Activated T-cell treated with anti-CD3 and anti-CD28 coated beads, Interleukin-2, amount 50 U/mL, for 24 hours (primary cell): ENCODE measurements around the gene FZD10.

Experiments
- DNase-seq: peaks from one replicate; pipeline ENCODE4 v3.0.0-alpha.2; 2020
- H3K27ac Mint-ChIP-seq: 2 replicates; pipeline ENCODE4 v1.8.0; 2020; ENCODE audit warnings: mild to moderate bottlenecking, mixed read lengths
- H3K27me3 Mint-ChIP-seq: 2 replicates; pipeline ENCODE4 v1.8.0; 2020; ENCODE audit warnings: mixed read lengths
- H3K36me3 Mint-ChIP-seq: 2 replicates; pipeline ENCODE4 v1.8.0; 2020; ENCODE audit warnings: low read depth, mixed read lengths
- H3K4me1 Mint-ChIP-seq: 2 replicates; pipeline ENCODE4 v1.8.0; 2020; ENCODE audit warnings: low read depth, mixed read lengths
- H3K4me3 Mint-ChIP-seq: 2 replicates; pipeline ENCODE4 v1.8.0; 2020; ENCODE audit warnings: mild to moderate bottlenecking, moderate library complexity, mixed read lengths
- H3K9me3 Mint-ChIP-seq: 2 replicates; pipeline ENCODE4 v1.8.0; 2020; ENCODE audit warnings: mixed read lengths

Gene FZD10

GRCh38 chr12:130194154-130194553 lies 31.9 kb downstream of the FZD10 start:
- H3K4me1 Mint-ChIP-seq = no peaks in the 10 kb centered on the region
- H3K9me3 Mint-ChIP-seq = no peaks in the 10 kb centered on the region
- H3K27ac Mint-ChIP-seq = no peak overlapping the region
- H3K4me3 Mint-ChIP-seq = no peak overlapping the region
- H3K36me3 Mint-ChIP-seq = no peaks in the 10 kb centered on the region
- no peak for DNase-seq
- H3K27me3 Mint-ChIP-seq = peaks cover 4% of the 10 kb centered on the region

GRCh38 chr12:130195369-130195768 lies 33.1 kb downstream of the FZD10 start:
- no peak for DNase-seq
- peaks cover 6% of the 10 kb centered on the region for H3K27me3 Mint-ChIP-seq
- no peak overlapping the region for H3K4me3 Mint-ChIP-seq
- H3K9me3 Mint-ChIP-seq = no peaks in the 10 kb centered on the region
- no peaks in the 10 kb centered on the region for H3K36me3 Mint-ChIP-seq
- no peak overlapping the region for H3K27ac Mint-ChIP-seq
- H3K4me1 Mint-ChIP-seq = no peaks in the 10 kb centered on the region

DNA sequence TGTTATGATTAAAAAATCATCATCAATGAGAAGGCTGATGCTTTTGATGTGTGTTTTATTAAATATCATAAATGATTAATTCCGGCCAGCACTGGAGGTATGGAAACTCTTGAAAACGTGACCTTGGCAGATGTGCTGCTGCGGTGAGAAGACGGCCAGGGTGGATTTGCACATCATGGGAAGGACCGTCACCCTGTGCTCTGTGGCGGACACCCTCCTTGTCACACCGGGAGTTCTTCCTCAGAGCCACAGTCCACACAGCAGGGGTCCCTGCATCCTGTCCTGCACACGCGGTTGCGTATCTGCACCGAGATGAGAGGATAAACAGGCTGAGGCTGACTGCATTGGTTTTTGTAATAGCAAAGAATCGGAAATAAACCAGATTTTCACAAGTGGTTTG lies 33.5 kb downstream of the FZD10 start:
- no peak for DNase-seq
- Mint-ChIP-seq H3K36me3 (no peaks in the 10 kb centered on the region), H3K27me3 (peaks cover 3% of the 10 kb centered on the region), H3K9me3 (no peaks in the 10 kb centered on the region), H3K27ac (no peak overlapping the region), H3K4me1 (no peaks in the 10 kb centered on the region), H3K4me3 (no peak overlapping the region)

DNA sequence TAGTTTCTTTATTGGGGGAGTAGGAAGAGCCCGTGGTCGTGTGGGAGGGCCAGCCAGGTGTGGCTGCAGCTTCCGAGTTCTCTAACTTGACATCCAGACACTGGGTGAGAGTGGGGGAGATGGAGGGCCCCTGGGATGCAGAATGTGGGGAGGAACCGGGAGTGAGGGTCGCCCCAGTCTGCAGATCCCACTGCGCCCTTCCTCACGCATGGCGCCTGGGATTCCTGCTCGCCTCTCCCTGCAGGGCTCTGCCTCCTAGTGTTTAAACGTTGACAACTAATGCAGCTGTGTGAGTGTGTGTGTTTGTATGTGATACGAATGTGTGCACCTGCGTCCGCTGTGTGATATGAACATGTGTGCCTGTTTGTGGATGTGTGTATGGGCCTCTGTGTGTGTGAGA lies 34.6 kb downstream of the FZD10 start:
- no peaks in the 10 kb centered on the region for H3K36me3 Mint-ChIP-seq
- DNase-seq = no peak
- no peaks in the 10 kb centered on the region for H3K9me3 Mint-ChIP-seq
- H3K27ac Mint-ChIP-seq = no peak overlapping the region
- H3K4me3 Mint-ChIP-seq = no peak overlapping the region
- peaks cover 3% of the 10 kb centered on the region for H3K27me3 Mint-ChIP-seq
- H3K4me1 Mint-ChIP-seq = no peaks in the 10 kb centered on the region

DNA sequence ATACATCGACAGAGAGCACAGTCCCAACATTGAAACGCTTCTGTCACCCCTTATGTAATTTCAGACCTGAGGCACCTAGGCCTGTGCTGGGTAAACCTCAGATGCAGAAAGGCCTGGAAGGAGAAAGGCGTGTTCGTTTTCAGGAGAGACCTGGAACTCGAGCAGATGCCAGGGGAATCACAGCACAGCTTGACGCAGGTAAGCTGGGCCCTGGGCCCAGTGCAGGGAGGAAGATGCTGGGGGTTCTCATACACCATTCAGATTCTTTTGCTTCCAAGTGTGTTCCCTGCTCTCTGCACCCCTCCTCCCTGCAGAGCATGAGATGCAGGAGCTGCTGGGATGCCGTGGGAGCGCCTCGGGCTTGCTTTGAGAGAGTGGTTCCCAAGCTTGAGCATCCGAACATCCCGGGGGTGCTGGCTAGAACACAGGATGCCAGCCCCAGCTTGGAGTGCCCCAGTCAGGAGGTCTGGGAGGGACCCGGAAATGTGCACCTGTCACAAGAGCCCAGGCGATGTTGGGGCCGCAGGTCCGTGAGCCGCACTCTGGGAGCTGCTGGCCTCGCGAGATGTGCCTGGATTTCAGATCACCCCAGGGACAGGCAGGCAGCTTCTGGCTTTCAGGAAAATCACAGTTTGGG lies 35.9 kb downstream of the FZD10 start:
- DNase-seq = no peak
- Mint-ChIP-seq H3K36me3 (no peaks in the 10 kb centered on the region), H3K9me3 (no peaks in the 10 kb centered on the region), H3K27me3 (peaks cover 3% of the 10 kb centered on the region), H3K27ac (no peak overlapping the region), H3K4me3 (no peak overlapping the region), H3K4me1 (no peaks in the 10 kb centered on the region)

DNA sequence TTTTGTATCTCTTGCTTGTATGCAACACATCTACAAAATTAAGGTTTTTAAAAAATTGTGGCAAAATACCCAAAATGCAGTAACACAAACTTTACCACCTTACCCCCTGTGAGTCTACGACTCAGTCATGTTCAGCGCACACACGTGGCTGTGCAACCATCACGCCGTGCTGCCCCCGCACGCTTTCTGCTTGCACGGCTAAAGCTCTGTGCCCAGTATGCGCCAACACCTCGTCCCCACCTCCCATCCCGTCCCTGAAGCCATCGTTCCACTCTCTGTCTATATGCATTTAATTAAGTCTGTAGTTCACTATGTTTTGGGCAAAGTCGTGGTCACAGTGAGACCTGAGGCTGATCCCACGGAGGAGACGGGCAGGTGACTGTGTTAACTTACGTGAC lies 36.4 kb downstream of the FZD10 start:
- no peak overlapping the region for H3K27ac Mint-ChIP-seq
- H3K4me3 Mint-ChIP-seq = no peak overlapping the region
- no peaks in the 10 kb centered on the region for H3K36me3 Mint-ChIP-seq
- peaks cover 5% of the 10 kb centered on the region for H3K27me3 Mint-ChIP-seq
- H3K9me3 Mint-ChIP-seq = no peaks in the 10 kb centered on the region
- no peak for DNase-seq
- H3K4me1 Mint-ChIP-seq = no peaks in the 10 kb centered on the region

- Mint-ChIP-seq H3K9me3 (no peaks in the 10 kb centered on the region), H3K36me3 (no peaks in the 10 kb centered on the region), H3K4me1 (no peaks in the 10 kb centered on the region), H3K27me3 (peaks cover 9% of the 10 kb centered on the region), H3K27ac (no peak overlapping the region), H3K4me3 (no peak overlapping the region)
- no peak for DNase-seq
Measured at GRCh38 chr12:130199581-130200390, 37.5 kb downstream of the FZD10 start.

DNA sequence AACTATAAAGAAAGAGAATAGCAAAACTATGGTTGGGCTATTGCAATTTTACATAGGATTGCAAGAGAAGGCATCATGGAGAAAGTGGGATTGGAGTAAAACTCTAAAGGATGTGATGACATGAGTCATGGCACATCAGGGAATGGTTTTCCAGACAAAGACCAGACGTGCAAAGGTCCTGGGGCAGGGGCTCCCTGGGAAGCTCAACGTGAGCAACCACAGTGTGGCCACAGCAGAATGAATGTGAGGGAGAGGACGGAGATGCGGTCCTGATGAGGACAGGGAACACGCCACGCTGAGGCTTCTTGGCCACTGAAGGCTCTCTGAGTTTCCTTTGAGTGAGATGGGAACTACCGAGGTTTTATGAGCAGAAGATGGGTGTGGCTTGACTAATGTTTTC lies 38.2 kb downstream of the FZD10 start:
- Mint-ChIP-seq H3K36me3 (no peaks in the 10 kb centered on the region), H3K4me3 (no peak overlapping the region), H3K27me3 (peaks cover 10% of the 10 kb centered on the region)

DNA sequence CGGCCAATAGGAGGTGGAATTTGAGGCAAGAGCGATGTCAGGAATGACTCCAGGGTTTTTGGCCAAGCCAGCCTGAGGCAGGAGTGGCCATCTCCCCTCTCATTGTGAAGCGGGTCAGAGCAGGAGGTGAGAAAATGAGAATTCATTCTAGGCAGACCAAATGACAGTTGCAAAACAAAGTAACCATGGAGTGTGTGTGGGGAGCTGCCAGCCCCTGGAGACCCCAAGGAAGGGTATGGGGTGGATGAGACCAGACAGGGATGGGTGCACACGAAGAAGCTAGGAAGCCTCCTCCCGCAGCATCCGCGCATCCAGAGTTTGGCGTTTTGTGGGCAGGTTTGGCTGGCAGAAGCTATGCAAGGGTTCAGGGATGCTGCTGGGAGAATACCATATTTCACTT lies 38.8 kb downstream of the FZD10 start:
- Mint-ChIP-seq H3K9me3 (peaks cover 5% of the 10 kb centered on the region), H3K36me3 (no peaks in the 10 kb centered on the region), H3K27me3 (peaks cover 12% of the 10 kb centered on the region), H3K4me3 (no peak overlapping the region), H3K4me1 (no peaks in the 10 kb centered on the region), H3K27ac (no peak overlapping the region)
- no peak for DNase-seq

More for the DNA sequence above, 38.2 kb downstream of the FZD10 start:
- no peak for DNase-seq
- Mint-ChIP-seq H3K27ac (no peak overlapping the region), H3K9me3 (peaks cover under 1% of the 10 kb centered on the region), H3K4me1 (no peaks in the 10 kb centered on the region)

GRCh38 chr12:130202201-130202600 lies 39.9 kb downstream of the FZD10 start:
- H3K4me1 Mint-ChIP-seq = no peaks in the 10 kb centered on the region
- H3K4me3 Mint-ChIP-seq = no peak overlapping the region
- peaks cover 12% of the 10 kb centered on the region for H3K27me3 Mint-ChIP-seq
- peaks cover 5% of the 10 kb centered on the region for H3K9me3 Mint-ChIP-seq
- no peaks in the 10 kb centered on the region for H3K36me3 Mint-ChIP-seq
- DNase-seq = no peak
- no peak overlapping the region for H3K27ac Mint-ChIP-seq

GRCh38 chr12:130203151-130203550 lies 40.9 kb downstream of the FZD10 start:
- Mint-ChIP-seq H3K27me3 (peaks cover 12% of the 10 kb centered on the region), H3K36me3 (no peaks in the 10 kb centered on the region), H3K27ac (no peak overlapping the region), H3K9me3 (peaks cover 5% of the 10 kb centered on the region), H3K4me3 (no peak overlapping the region), H3K4me1 (no peaks in the 10 kb centered on the region)
- DNase-seq = no peak

GRCh38 chr12:130204541-130204953 lies 42.3 kb downstream of the FZD10 start:
- H3K27ac Mint-ChIP-seq = no peak overlapping the region
- DNase-seq = no peak
- no peak overlapping the region for H3K4me3 Mint-ChIP-seq
- H3K9me3 Mint-ChIP-seq = peaks cover 5% of the 10 kb centered on the region
- no peaks in the 10 kb centered on the region for H3K4me1 Mint-ChIP-seq
- H3K36me3 Mint-ChIP-seq = no peaks in the 10 kb centered on the region
- H3K27me3 Mint-ChIP-seq = peaks cover 10% of the 10 kb centered on the region

DNA sequence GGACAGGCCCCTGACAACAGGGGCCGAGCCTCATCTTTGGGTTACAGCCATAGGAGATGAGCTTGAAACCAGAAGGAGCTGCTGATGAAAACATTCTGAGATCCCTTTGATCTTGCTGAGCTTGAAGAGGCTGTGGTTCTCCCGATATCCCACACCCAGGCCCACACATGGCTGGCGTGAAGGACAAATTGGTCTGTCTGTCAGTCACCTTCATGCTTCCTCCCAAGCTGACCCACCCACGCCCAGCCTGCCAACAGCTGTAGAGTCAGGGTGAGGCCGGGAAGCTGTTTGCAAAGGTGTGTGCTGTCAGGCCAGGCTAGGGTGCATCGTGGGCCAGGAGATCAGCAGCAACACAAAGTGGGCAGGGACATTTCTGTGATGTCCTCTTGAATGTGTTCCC lies 43.2 kb downstream of the FZD10 start:
- peaks cover 9% of the 10 kb centered on the region for H3K27me3 Mint-ChIP-seq

DNA sequence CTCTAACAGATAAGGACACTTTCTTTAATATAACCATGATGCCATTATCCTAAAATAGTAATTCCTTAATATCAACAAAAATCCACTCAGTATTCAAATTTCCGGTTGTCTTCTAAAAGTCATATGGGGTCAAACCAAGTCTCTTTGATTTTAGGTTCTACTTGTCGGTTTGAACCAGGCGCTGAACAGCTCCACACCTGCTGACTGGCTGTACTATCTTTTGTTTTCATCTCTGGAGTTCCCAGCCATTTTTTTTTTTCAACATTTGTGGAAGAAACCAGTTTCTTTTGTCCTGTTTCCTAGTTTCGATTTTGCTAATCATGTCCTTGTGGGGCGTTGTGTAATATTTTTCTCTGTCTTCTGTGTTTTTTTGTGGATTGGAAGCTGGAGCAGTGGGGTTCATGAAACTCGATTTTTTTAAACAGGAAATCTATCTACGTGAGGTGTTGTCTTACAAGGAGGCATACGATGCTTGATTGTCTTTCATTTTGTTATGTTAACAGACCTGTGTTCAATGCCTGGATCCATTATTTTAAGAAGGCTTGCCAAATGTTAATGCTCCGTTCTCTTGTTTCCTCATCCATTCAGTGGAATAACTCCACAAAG lies 50.2 kb downstream of the FZD10 start:
- Mint-ChIP-seq H3K4me1 (no peaks in the 10 kb centered on the region), H3K9me3 (no peaks in the 10 kb centered on the region), H3K36me3 (no peaks in the 10 kb centered on the region), H3K4me3 (no peak overlapping the region), H3K27ac (no peak overlapping the region), H3K27me3 (peaks cover 26% of the 10 kb centered on the region)
- no peak for DNase-seq

More for the DNA sequence above, 43.2 kb downstream of the FZD10 start:
- H3K4me1 Mint-ChIP-seq = no peaks in the 10 kb centered on the region
- no peak overlapping the region for H3K4me3 Mint-ChIP-seq
- H3K36me3 Mint-ChIP-seq = no peaks in the 10 kb centered on the region
- peaks cover 5% of the 10 kb centered on the region for H3K9me3 Mint-ChIP-seq
- no peak for DNase-seq
- H3K27ac Mint-ChIP-seq = no peak overlapping the region

- no peaks in the 10 kb centered on the region for H3K4me1 Mint-ChIP-seq
- peaks cover under 1% of the 10 kb centered on the region for H3K9me3 Mint-ChIP-seq
- no peak overlapping the region for H3K27ac Mint-ChIP-seq
- no peak for DNase-seq
- H3K27me3 Mint-ChIP-seq = peaks cover 28% of the 10 kb centered on the region
- H3K36me3 Mint-ChIP-seq = no peaks in the 10 kb centered on the region
- no peak overlapping the region for H3K4me3 Mint-ChIP-seq
Measured at GRCh38 chr12:130213249-130213648, 51.0 kb downstream of the FZD10 start.
